SHP77 treated with DMSO at 0.1 percent for 48 hours (cell line): ENCODE data around the gene AOX1.
"Not testable (repeated sequence)": the region's sequence is repeated elsewhere in the genome, so short reads cannot be mapped to it uniquely, and the experiment has no call there.

ENCODE experiments used
- DNase-seq: peaks from one replicate; lab custom pipeline; 2025; lab: John Stamatoyannopoulos, UW

Gene AOX1

DNA sequence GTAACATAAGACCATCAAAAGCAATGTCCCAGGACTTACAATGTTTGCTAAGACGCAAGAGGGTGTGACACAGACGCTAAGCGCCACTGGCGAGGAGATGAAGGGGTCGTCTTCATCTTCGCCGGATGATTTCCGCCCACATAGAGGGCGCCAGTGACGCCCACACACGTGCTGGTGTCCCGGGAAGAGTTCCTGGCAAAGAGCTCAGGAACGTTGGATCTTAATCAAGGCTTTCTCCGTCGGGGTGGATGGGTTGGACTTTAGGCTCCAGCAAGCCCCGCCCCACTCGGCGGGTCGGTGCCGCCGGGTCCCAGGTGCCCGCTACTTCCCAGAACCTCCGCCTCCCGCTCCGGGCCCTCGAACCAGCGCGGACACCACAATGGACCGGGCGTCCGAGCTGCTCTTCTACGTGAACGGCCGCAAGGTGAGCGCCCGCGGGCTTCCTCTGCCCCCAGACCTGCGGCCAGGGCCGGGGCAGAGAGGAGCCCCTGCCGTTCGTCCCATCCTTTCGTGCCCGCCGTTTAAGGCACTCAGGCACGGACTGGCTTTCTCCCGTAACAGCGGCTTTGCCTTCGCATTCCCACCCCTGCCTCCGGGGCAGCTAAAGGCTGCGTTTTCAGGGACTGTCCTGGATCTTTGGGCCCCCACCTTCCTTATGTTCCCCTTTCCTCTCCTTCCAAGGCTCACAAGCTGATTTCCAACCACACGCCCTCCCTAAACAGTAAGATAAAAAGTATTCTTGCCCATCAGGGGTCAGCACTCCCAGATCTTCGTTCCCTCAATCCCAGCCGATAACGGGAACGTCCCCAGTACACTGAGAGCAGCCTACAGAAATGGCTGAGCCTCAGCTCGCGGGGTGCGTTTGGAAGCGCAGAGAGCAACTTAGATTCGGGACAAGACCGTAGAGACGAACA lies at the start of gene AOX1:
Gene AOX1 (plus strand): TSS at position 285 of the 914 bp plus-strand sequence. CDS start 95 bp downstream, at position 380.
- no peak for DNase-seq

DNA sequence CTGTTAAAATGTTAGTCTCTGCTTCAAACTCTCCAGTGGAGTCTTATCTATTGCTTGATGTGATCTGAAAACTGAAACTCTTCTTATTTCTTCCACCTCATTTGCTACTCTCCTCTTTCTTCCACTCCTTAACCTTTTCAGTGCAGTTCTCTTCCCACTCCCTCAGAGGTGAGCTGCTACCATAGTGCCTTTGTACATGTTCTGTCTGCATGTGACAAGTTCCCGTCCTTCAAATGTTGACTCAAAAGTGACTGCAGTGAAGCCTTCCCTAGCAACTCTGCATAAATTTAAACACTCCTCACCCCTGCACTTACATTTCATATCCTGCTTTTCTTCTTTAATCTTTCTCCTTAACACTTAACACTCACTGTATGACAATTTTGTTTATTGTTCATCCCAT lies 47.7 kb upstream of the AOX1 start:
- DNase-seq = no peak

- DNase-seq = no peak
Observed at GRCh38 chr2:200540793-200541192, 45.0 kb upstream of the AOX1 start.

DNA sequence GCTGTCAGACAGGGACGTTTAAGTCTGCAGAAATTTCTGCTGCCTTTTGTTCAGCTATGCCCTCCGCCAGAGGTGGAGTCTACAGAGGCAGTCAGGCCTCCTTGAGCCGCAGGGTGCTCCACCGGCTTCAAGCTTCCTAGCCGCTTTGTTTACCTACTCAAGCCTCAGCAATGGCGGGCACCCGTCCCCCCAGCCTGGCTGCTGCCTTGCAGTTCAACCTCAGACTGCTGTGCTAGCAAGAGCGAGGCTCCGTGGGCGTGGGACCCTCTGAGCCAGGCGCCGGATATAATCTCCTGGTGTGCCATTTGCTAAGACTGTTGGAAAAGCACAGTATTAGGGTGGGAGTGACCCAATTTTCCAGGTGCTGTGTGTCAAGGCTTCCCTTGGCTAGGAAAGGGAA lies 19.2 kb upstream of the AOX1 start:
- not testable (repeated sequence) for DNase-seq

GRCh38 chr2:200567932-200568331 lies 17.9 kb upstream of the AOX1 start:
- DNase-seq = no peak

DNA sequence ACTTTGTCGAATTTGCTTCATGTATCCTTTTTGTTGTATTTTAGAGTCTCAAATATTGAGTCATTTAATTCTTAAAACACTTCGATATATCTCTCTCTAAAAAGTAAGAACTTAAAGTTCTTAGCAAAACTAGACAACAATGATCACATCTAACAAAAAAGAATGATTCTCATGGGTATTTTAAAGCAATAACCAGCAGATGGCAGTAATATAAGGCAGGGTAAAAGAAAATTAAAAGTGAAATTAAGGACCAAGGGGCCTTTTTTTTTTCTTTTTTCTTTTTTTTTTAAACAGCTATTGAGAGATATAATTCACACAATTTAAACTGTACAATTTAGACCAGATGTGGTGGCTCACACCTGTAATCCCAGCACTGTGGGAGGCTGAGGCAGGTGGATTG lies 9.9 kb upstream of the AOX1 start:
- DNase-seq = no peak

- DNase-seq = no peak
Observed at GRCh38 chr2:200577027-200577426, 8.8 kb upstream of the AOX1 start.

GRCh38 chr2:200578778-200579177 lies 7.0 kb upstream of the AOX1 start:
- DNase-seq = no peak

GRCh38 chr2:200584639-200585038 lies 1.2 kb upstream of the AOX1 start:
- no peak for DNase-seq

GRCh38 chr2:200585340-200585729 lies 479 bp upstream of the AOX1 start:
- no peak for DNase-seq

GRCh38 chr2:200586644-200586975 lies 796 bp downstream of the AOX1 start:
- no peak for DNase-seq

- DNase-seq = no peak
Observed at GRCh38 chr2:200587007-200587616, 1.3 kb downstream of the AOX1 start.

DNA sequence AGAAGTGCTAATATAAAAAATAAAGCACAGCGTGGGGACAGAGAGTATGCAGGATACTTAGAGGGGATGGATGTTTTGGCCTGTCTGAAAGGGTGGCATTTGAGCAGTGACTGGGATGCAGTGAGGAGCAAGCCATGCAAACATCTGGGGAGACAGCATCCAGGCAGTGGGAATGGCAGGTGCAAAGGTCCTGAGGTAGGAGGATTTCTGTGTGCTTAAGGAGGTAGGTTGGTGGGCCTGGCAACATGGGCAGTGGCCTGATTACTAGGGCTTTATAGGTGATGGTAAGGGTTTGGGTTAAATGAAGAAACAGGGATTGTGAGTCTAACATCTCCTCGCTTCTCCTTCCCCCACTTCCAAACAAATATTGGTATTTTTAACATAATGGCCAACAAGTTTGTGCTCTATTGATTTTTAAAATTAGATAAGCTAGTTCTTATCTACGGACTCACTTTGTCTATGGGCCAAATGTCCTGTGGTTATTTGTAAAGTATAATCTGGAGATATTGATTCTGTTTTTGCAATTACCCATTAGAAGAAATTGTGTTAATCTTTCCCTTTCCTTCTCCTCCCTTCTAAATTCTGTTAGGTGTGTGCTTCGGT lies 2.4 kb downstream of the AOX1 start:
- no peak for DNase-seq

- DNase-seq = no peak
Observed at GRCh38 chr2:200590090-200590489, 4.3 kb downstream of the AOX1 start.

- no peak for DNase-seq
Observed at GRCh38 chr2:200591308-200591707, 5.5 kb downstream of the AOX1 start.

- DNase-seq = no peak
Observed at GRCh38 chr2:200592406-200593075, 6.7 kb downstream of the AOX1 start.

DNA sequence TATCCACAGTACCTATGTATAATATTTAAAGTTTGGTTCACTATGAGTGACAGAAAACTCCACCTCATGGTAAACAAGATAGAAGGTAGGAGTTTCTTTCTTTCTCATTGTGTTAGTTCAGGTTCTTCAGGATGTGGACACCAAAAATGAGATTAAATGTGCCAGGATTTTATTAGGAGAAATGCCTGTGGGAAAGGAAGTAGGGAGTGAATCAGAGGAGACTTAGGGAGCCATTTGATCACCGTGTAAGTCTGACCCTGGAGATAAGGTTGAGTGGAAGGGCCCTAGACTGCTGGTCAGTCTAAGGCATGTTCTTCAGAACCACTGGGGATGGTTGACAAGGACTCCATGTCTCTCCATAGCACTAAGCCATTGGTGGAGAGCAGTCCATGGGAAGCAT lies 8.1 kb downstream of the AOX1 start:
- no peak for DNase-seq

GRCh38 chr2:200595913-200596312 lies 10.1 kb downstream of the AOX1 start:
- DNase-seq = no peak

DNA sequence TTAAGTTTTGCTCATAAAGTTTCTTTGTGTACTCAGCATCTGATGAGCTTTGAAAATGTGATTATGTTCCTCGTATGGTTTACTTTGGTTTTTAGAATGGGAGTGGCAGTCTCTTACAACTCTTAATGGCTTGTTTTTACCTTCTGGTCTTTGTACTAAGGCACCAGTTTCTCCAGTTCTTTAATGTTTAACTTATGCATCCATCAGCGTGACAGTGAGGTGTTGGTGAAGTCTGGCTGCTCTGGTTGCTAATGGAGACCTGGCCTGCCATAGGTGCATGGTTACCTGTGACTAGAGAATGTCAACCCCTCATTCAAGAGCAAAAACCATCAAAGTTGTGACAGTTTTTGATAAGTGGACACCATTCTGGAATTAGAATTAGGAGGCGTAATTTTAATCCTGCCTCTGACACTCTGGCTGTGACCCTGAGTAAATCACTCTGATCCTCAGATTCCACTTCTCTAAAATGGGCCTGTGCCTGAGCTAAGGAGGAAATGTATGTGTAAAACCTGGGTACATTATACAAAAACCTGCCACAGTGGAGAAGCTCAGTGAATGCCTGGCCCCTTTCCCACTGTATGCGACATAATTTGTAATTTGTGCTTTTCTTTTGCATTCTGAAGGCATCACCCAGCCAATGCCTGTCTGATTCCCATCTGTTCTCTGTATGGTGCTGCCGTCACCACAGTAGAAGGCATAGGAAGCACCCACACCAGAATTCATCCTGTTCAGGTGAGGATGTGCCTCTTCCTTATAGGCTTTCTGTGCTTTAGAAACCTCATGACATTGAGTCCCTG lies 11.2 kb downstream of the AOX1 start:
- no peak for DNase-seq

DNA sequence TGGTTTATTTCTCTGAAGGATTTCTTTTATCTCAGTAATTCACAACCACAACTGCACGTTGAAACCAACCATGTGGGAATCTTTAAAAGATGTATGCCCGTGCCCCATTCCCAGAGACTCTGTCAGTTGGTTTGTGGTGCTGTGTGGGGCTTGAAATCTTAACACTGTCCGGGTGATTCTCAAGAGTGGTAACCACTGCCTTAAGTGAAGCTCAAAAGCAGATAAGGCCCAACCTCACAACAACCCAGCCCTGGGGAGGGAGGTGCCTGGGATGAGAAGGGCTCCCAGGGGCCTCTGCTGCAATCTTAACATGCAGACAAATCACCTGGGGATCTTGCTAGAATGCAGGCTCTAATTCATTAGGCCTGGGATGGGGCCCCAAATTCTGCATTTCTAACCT lies 13.4 kb downstream of the AOX1 start:
- DNase-seq = no peak

DNA sequence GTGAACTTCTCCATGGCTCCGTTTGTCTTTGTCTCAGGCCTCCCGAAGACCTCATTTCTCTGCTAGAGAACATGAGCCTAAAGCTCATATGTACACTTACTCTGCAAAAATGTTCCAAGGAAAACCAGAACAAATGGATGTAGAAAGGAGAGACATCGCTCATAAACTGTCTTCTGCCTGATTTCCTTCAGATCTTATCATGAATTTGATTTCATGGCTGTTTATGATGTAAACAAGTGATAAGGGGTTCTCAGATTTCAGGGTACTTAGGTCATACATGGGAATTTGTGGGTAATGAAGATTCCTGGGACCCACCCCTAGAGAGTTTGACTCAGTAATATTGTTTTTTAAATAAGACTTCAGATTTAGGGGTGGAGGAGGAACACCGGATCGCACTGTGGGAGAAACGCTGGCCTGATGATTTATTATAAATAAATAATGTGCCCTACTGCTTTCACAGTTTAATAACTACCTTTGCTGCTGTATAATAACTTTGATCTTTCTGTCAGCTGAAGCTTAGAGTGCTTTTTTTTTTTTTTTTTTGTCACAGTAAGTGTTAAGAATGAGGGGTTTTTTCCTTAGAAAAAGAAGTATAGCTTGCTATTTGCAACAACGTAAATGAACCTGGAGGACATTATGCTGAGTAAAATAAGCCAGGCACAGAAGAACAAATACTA lies 14.9 kb downstream of the AOX1 start:
- DNase-seq = no peak
